HG02981 (cell line): Measurements from ENCODE around the gene PLEKHA8.

Experiments used
- ATAC-seq: cut with Tn5 transposase; IDR thresholded peaks from one replicate; pipeline ENCODE4 v1.9.1; 2021; ENCODE audit warnings: mild to moderate bottlenecking, moderate library complexity; ENCODE audit not compliant: unreplicated experiment

The PLEKHA8 gene

GRCh38 chr7:30028216-30028748 lies at the start of gene PLEKHA8:
TSS of gene PLEKHA8 (plus strand) at chr7:30028412. CDS start at chr7:30028763, 351 bp downstream.
- peak; percentile 31 for ATAC-seq

- ATAC-seq, result no peak
These were observed 48.1 kb upstream of the PLEKHA8 start for GRCh38 chr7:29980151-29980550.

GRCh38 chr7:29987083-29987482 lies 41.1 kb upstream of the PLEKHA8 start:
- ATAC-seq, result no peak

DNA sequence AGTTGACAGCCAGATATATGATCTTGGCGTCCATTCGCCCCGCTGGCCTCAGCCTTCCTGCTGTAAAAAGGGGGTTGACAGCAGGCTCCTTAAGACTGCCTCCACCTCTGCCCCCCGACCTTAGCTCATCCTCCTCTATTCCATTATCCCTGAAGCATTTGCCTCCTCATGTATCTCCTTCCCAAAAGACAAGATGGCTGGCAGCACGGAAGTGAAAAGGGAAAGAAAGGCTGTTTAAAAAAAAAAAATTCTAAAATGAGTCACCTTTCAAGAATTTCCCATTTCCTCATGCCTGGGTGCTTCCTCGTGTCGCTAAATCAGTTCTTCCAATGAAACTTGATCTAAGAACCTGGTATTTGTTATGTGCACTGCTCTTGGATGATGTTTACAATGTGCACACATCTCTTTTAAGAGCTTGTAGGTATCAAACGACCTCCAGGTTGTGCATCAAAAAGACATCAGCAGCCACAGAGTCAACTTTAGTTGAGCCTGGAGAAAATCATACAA lies 40.3 kb upstream of the PLEKHA8 start:
- no peak for ATAC-seq

DNA sequence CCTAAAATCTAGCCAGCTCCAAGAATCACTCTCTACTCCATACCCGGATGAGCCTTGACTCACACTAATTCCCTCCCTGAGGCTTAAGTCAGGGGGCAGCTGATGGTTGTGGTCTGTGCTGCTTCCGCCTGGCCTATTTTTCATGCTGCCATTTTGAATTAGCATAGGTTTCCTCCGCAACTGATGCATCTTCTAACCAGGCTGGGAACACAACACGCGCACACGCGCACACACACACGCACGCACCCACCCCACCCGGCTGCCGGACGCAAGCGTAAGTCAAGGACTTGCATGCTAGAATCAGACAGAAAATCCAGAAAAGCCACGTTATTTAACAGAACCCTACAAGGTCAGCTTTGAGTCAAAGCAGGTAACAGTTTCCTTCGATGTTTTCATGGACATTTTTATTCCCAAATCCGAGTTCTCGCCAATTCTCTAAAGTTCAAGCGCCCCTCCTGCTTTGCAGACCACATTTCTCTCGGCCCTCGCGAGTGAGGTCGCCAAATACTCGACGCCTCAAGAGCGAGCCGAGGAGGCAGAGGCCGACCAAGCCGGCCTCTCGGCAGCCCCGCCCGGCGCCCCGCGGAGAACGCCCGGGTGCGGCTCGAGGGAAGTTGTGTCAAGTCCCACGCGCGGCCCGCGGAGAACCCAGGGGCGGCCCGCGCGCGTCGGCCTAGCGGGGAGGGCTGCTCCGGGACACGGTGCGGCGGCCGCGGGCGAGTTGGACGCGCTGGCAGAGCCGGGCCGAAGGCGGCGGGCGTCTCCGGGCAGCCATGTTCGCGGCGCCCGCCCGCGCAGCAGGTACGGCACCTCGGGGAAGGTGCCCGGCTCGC lies 39.6 kb upstream of the PLEKHA8 start:
- ATAC-seq, result peak; percentile 36

- ATAC-seq, result peak; percentile 41
These were observed 38.8 kb upstream of the PLEKHA8 start, which contains the start of gene SCRN1 for GRCh38 chr7:29989257-29989995. TSS of gene SCRN1 (minus strand) at chr7:29989801. CDS start at chr7:29969067, 20,734 bp downstream.

GRCh38 chr7:29990931-29991330 lies 37.3 kb upstream of the PLEKHA8 start:
- no peak for ATAC-seq

DNA sequence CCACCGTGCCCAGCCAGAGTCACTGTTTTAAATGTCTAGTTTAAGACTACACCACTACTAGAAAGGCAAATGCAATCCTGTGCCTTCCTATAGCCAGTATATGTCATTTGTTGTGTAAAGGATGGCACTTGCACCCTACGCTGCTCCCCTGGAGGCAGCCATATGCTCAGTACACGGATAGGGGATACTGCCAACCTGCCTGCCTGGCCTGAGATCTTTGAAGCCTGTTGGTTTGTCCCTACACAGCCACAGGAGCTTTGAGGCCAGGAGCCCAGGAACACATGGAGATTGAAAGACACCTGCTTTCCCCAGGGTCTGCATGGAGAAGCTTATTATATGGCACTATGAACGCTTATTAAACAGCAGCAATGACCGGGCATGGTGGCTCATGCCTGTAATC lies 36.3 kb upstream of the PLEKHA8 start:
- no peak for ATAC-seq

- no peak for ATAC-seq
These were observed 35.1 kb upstream of the PLEKHA8 start for GRCh38 chr7:29993140-29993539.

DNA sequence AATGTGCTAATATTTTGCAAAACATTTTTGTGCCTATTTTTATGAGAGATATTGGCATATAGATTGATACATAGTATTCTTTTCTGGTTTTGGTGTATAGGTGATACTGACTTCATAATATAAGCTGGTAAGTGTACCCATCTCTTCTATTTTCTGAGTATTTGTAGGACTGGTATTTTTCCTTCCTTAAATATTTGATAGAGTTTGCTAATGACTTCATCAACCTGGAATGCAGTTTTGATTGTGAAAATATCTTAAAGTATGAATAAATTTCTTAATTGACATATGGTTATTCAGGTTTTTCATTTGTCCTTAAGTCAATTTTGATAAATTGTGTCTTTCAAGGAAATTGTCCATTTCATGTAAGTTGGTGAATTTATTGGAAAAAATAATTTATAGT lies 32.6 kb upstream of the PLEKHA8 start:
- ATAC-seq, result no peak

DNA sequence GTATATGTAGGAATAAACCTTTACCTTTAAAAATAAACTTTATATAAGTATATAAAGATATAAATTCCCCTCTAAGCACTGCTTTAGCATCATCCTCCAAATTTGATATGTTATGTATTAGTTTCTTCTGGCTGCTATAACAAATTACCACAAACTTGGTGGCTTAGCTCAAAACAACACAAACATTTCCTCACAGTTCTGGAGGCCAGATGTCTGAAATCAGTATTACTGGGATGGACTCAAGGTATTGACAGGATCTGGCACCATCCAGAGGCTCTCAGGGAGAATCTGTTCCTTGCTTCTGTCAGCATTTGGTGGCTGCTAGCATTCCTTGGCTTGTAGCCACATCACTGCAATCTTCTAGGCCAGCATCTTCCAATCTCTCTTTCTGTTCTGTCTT lies 31.9 kb upstream of the PLEKHA8 start:
- ATAC-seq, result no peak

DNA sequence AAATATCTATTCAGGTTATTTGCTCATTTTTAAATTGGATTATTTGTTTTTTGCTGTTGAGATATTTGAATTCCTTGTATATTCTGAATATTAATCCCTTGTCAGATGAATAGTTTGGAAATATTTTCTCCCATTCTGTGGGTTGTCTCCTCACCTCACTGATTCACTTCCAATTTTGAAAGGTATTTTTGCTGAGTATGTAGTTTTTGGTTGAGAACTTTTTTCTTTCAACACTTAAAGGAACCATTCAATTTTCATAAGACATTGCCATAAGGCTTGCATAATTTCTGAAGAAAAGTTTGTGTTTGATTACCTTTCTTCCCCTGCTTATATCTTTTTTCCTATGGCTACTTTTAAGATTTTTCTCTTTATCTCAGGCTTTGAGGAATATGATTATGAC lies 29.7 kb upstream of the PLEKHA8 start:
- ATAC-seq, result no peak

- no peak for ATAC-seq
These were observed 26.2 kb upstream of the PLEKHA8 start for GRCh38 chr7:30001998-30002397.

DNA sequence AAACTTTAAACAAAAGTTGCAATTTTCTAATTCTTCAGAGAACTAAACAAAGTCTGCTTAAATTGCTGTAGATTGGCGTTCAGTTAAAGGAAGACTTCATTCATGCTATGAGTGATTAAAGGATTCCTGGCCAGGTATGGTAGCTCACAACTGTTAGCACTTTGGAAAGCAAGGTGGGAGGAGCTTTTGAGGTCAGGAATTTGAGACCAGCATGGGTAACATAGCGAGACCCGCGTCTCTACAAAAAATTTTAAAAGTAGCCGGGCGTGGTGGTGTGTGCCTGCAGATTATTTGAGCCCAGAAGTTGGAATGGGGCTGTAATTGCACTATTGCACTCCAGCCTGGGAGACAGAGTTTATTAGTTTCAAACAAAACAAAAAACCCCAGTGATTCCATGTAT lies 25.1 kb upstream of the PLEKHA8 start:
- no peak for ATAC-seq

DNA sequence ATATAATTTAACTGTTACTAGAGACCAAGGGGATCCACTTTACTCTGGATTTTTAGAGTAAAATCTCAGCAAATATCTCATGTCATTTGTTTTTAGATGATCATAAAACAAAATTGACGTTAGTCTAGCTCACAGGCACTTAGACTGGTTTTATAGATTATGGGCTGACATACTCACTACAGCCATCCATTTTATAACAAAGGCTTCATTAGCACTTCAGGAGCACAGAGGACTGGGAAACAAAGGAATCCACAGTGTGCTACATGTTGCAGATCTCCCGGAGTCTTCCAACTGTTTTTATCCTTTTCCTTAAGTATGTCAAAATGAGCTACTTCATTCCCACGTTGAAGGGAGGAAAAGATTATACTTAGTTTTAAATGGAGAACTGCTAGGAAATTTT lies 22.7 kb upstream of the PLEKHA8 start:
- ATAC-seq, result no peak

GRCh38 chr7:30010021-30010420 lies 18.2 kb upstream of the PLEKHA8 start:
- ATAC-seq, result no peak

- ATAC-seq, result no peak
These were observed 15.5 kb upstream of the PLEKHA8 start for GRCh38 chr7:30012757-30013156.

DNA sequence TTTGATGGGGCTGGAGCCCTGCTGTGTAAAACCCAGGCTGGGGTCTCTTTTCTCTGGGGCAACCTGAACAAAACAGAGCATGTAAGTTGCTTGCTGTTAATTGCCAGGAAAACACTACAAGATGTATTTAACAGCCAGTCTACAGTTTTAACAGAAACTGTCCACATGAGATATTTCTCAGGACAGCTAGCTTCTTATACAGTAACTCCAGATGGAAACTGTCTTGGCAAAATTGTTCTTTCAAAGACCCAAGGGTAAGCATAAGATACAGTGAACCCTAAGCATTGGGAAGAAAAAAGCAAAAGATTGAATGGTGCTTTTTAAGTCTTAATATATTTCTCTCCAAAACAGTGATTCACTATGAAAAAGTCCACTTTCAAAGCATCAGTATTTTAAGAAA lies 9.8 kb upstream of the PLEKHA8 start:
- ATAC-seq, result no peak

- ATAC-seq, result no peak
These were observed 8.8 kb upstream of the PLEKHA8 start for GRCh38 chr7:30019387-30019786.

DNA sequence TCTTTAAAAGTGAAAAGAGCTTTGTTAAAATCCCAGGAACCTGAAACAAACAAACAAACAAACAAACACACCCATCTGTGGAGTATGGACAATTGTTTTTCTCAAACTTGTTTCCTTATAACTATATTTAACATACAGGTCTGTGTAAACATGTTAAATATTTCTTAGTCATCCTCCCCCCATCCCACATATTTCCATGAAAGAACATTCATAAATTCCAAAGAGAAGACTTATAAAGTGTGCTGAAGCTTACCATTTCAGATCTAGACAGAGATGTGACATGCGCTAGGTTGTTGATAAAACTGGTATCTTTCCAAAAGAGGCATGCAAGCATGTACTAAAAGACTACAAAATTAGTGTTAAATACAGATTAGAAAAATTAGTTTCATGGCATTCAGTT lies 8.3 kb upstream of the PLEKHA8 start:
- ATAC-seq, result no peak

GRCh38 chr7:30020535-30020934 lies 7.7 kb upstream of the PLEKHA8 start:
- ATAC-seq, result no peak

- ATAC-seq, result no peak
These were observed 5.2 kb upstream of the PLEKHA8 start for GRCh38 chr7:30022991-30023390.
